ENCODE measurements around the gene TRIB2. TPM values are rescaled to one million over a fixed set of nuclear protein-coding genes. Genes with fewer than 3 reads are reported as not detected.

Gene TRIB2
- total and polyA plus RNA-seq, 4 donors, result 6.7 to 27.8 (median 12.3) TPM

- TF ChIP-seq, protein P1, sequence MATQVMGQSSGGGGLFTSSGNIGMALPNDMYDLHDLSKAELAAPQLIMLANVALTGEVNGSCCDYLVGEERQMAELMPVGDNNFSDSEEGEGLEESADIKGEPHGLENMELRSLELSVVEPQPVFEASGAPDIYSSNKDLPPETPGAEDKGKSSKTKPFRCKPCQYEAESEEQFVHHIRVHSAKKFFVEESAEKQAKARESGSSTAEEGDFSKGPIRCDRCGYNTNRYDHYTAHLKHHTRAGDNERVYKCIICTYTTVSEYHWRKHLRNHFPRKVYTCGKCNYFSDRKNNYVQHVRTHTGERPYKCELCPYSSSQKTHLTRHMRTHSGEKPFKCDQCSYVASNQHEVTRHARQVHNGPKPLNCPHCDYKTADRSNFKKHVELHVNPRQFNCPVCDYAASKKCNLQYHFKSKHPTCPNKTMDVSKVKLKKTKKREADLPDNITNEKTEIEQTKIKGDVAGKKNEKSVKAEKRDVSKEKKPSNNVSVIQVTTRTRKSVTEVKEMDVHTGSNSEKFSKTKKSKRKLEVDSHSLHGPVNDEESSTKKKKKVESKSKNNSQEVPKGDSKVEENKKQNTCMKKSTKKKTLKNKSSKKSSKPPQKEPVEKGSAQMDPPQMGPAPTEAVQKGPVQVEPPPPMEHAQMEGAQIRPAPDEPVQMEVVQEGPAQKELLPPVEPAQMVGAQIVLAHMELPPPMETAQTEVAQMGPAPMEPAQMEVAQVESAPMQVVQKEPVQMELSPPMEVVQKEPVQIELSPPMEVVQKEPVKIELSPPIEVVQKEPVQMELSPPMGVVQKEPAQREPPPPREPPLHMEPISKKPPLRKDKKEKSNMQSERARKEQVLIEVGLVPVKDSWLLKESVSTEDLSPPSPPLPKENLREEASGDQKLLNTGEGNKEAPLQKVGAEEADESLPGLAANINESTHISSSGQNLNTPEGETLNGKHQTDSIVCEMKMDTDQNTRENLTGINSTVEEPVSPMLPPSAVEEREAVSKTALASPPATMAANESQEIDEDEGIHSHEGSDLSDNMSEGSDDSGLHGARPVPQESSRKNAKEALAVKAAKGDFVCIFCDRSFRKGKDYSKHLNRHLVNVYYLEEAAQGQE (IDR thresholded peaks at IDR 0.05), result no peak
- no peak for TF ChIP-seq JUND (IDR thresholded peaks at IDR 0.05)
- no peak for TF ChIP-seq RAD21 (IDR thresholded peaks at IDR 0.05)
- no peak for TF ChIP-seq SP1 (IDR thresholded peaks at IDR 0.05)
- TF ChIP-seq, protein P2, sequence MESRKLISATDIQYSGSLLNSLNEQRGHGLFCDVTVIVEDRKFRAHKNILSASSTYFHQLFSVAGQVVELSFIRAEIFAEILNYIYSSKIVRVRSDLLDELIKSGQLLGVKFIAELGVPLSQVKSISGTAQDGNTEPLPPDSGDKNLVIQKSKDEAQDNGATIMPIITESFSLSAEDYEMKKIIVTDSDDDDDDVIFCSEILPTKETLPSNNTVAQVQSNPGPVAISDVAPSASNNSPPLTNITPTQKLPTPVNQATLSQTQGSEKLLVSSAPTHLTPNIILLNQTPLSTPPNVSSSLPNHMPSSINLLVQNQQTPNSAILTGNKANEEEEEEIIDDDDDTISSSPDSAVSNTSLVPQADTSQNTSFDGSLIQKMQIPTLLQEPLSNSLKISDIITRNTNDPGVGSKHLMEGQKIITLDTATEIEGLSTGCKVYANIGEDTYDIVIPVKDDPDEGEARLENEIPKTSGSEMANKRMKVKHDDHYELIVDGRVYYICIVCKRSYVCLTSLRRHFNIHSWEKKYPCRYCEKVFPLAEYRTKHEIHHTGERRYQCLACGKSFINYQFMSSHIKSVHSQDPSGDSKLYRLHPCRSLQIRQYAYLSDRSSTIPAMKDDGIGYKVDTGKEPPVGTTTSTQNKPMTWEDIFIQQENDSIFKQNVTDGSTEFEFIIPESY (IDR thresholded peaks at IDR 0.05), result no peak
These were observed 42.5 kb downstream of the TRIB2 start (continued) for GRCh38 chr2:12759248-12759647.

DNA sequence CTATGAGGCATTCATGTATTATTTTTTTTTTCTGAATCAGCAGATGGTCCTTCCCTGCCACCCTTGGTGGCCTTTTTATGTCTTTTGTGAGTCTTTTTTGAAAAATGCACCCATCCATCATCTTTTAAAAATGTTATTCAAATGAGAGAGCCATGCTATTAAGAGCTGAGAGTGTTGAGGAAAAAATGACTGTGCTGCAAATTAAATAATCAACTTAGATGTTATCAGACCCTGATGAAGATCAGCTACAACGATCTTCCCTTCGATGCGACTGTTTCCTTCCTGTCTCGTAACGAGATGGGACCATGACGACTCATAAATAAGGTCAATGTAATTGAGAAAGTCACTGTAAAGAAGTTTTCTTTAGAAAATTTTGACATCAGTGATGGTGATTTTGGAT lies 44.4 kb downstream of the TRIB2 start:
- Histone ChIP-seq H3K9ac (ENCODE audit: low read depth in 1 of 2, low read length in 2 of 2) (no peak overlapping the region), H3K9me3 (ENCODE audit: control insufficient read depth in 4 of 4, low read length in 3 of 4) (no peaks in the 10 kb centered on the region), H3K4me1 (ENCODE audit: control insufficient read depth in 4 of 4, insufficient read depth in 4 of 4, low read length in 3 of 4) (no peaks in the 10 kb centered on the region), H3K4me3 (ENCODE audit: low read depth in 1 of 3, low read length in 3 of 3) (no peak overlapping the region), H3K27ac (ENCODE audit: low read depth in 1 of 2, low read length in 2 of 2) (no peak overlapping the region), H3K36me3 (ENCODE audit: control insufficient read depth in 4 of 4, insufficient read depth in 3 of 4, low read depth in 1 of 4, low read length in 3 of 4) (no peaks in the 10 kb centered on the region), H3K27me3 (ENCODE audit: control insufficient read depth in 4 of 4, insufficient read depth in 4 of 4, low read length in 3 of 4) (no peaks in the 10 kb centered on the region)
- no peak for DNase-seq (ENCODE audit: low spot score)
- 64% methylated on average over 6 of the region's 6 CpGs for WGBS
- TF ChIP-seq RXRA (IDR thresholded peaks at IDR 0.05) (no peak), NR2F2 (IDR thresholded peaks at IDR 0.05) (no peak), CTCF (IDR thresholded peaks at IDR 0.05; ENCODE audit: low read depth, low read length, missing input control) (no peak), EGR1 (IDR thresholded peaks at IDR 0.05; ENCODE audit: low read depth in 2 of 2) (no peak), TAF1 (conservative IDR thresholded peaks at IDR 0.05) (no peak), SP1 (IDR thresholded peaks at IDR 0.05) (no peak), GABPA (IDR thresholded peaks at IDR 0.05 in 1 of 2, conservative IDR thresholded peaks at IDR 0.05 in 1 of 2) (no peak), RAD21 (IDR thresholded peaks at IDR 0.05) (no peak), HNF4G (IDR thresholded peaks at IDR 0.05) (no peak), JUND (IDR thresholded peaks at IDR 0.05) (no peak), FOXA2 (IDR thresholded peaks at IDR 0.05) (no peak)
- TF ChIP-seq, protein P3, sequence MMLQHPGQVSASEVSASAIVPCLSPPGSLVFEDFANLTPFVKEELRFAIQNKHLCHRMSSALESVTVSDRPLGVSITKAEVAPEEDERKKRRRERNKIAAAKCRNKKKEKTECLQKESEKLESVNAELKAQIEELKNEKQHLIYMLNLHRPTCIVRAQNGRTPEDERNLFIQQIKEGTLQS (IDR thresholded peaks at IDR 0.05), result no peak

GRCh38 chr2:12762337-12762736 lies 45.6 kb downstream of the TRIB2 start:
- Histone ChIP-seq H3K4me1 (ENCODE audit: control insufficient read depth in 4 of 4, insufficient read depth in 4 of 4, low read length in 3 of 4) (no peaks in the 10 kb centered on the region), H3K36me3 (ENCODE audit: control insufficient read depth in 4 of 4, insufficient read depth in 3 of 4, low read depth in 1 of 4, low read length in 3 of 4) (no peaks in the 10 kb centered on the region), H3K9ac (ENCODE audit: low read depth in 1 of 2, low read length in 2 of 2) (no peak overlapping the region), H3K9me3 (ENCODE audit: control insufficient read depth in 4 of 4, low read length in 3 of 4) (no peaks in the 10 kb centered on the region), H3K4me3 (ENCODE audit: low read depth in 1 of 3, low read length in 3 of 3) (no peak overlapping the region), H3K27ac (ENCODE audit: low read depth in 1 of 2, low read length in 2 of 2) (no peak overlapping the region), H3K27me3 (ENCODE audit: control insufficient read depth in 4 of 4, insufficient read depth in 4 of 4, low read length in 3 of 4) (peaks cover 0 to 3% (median 0%) of the 10 kb centered on the region in 4 donors)
- TF ChIP-seq, protein P3 (IDR thresholded peaks at IDR 0.05), result no peak
- TF ChIP-seq FOXA2 (IDR thresholded peaks at IDR 0.05) (no peak), YY1 (IDR thresholded peaks at IDR 0.05) (no peak), HNF4G (IDR thresholded peaks at IDR 0.05) (no peak), NR2F2 (IDR thresholded peaks at IDR 0.05) (no peak)
- TF ChIP-seq, protein P1 (IDR thresholded peaks at IDR 0.05), result no peak
- WGBS, result 99% methylated on average over 2 of the region's 2 CpGs
- no peak for DNase-seq (ENCODE audit: low spot score)

Data from liver (tissue), 9 donors.